Mesendoderm (in vitro differentiated cells): ENCODE data around the gene RNF26.
A peak's percentile ranks its signal among the peaks of the same experiment; 100 is the strongest.

Source experiments
- DNase-seq: peaks from one replicate; pipeline ENCODE4 v3.0.0; 2013
- H2AK5ac ChIP-seq: 2 replicates; pipeline ENCODE4 v1.6.1; 2013; ENCODE audit warnings: low read length, inconsistent platforms
- H2BK120ac ChIP-seq: 2 replicates; pipeline ENCODE4 v1.6.1; 2013; ENCODE audit warnings: low read depth, mild to moderate bottlenecking, low read length, moderate library complexity, mixed read lengths
- H2BK15ac ChIP-seq: replicated peaks from 2 replicates; pipeline ENCODE4 v1.6.1; 2013; ENCODE audit warnings: low read depth, mild to moderate bottlenecking, moderate library complexity
- H2BK5ac ChIP-seq: 2 replicates; pipeline ENCODE4 v1.6.1; 2013; ENCODE audit warnings: low read length, inconsistent platforms
- H3K18ac ChIP-seq: 2 replicates; pipeline ENCODE4 v1.6.1; 2013; ENCODE audit warnings: mild to moderate bottlenecking, low read length, mixed read lengths
- H3K23ac ChIP-seq: one replicate; pipeline ENCODE4 v1.6.1; 2013; ENCODE audit warnings: low read length
- H3K27ac ChIP-seq: 2 replicates; pipeline ENCODE4 v1.5.1; 2013; ENCODE audit warnings: low read depth, mild to moderate bottlenecking, inconsistent platforms, low read length, moderate library complexity
- H3K27me3 ChIP-seq: 2 replicates; pipeline ENCODE4 v1.6.1; 2013; ENCODE audit warnings: low read length, control low read depth, mild to moderate bottlenecking, inconsistent platforms; ENCODE audit not compliant: insufficient read depth, poor library complexity
- H3K36me3 ChIP-seq: 2 replicates; pipeline ENCODE4 v1.6.1; 2013; ENCODE audit warnings: low read length, inconsistent platforms; ENCODE audit not compliant: control insufficient read depth, insufficient read depth
- H3K4ac ChIP-seq: one replicate; pipeline ENCODE4 v1.6.1; 2013; ENCODE audit warnings: low read depth, mild to moderate bottlenecking, low read length, moderate library complexity
- H3K4me1 ChIP-seq: 2 replicates; pipeline ENCODE4 v1.6.1; 2013; ENCODE audit warnings: low read depth, low read length, inconsistent platforms; ENCODE audit not compliant: control insufficient read depth
- H3K4me2 ChIP-seq: 2 replicates; pipeline ENCODE4 v1.6.1; 2013; ENCODE audit warnings: low read length
- H3K4me3 ChIP-seq: 2 replicates; pipeline ENCODE4 v1.5.1; 2013; ENCODE audit warnings: mild to moderate bottlenecking, low read length
- H3K56ac ChIP-seq: one replicate; pipeline ENCODE4 v1.6.1; 2013; ENCODE audit warnings: low read length
- H3K79me1 ChIP-seq: 2 replicates; pipeline ENCODE4 v1.6.1; 2013; ENCODE audit warnings: low read length, inconsistent platforms
- H3K79me2 ChIP-seq: 2 replicates; pipeline ENCODE4 v1.6.1; 2013; ENCODE audit warnings: mild to moderate bottlenecking, low read length; ENCODE audit not compliant: control insufficient read depth, insufficient read depth
- H3K9ac ChIP-seq: 2 replicates; pipeline ENCODE4 v1.6.1; 2013; ENCODE audit warnings: low read length, inconsistent platforms
- H4K5ac ChIP-seq: one replicate; pipeline ENCODE4 v1.6.1; 2013; ENCODE audit warnings: low read length
- H4K8ac ChIP-seq: one replicate; pipeline ENCODE4 v1.6.1; 2013; ENCODE audit warnings: low read depth, mild to moderate bottlenecking, control low read depth, low read length, moderate library complexity
- WGBS: extraction: QIAGEN DNeasy Blood & Tissue Kit; methylation state at CpG from one replicate; pipeline ENCODE4 v1.1.7; 2013; ENCODE audit warnings: low lambda C conversion rate, missing lambda C conversion rate; ENCODE audit not compliant: insufficient coverage; ENCODE audit errors: extremely low coverage; 5-methylcytosine and 5-hydroxymethylcytosine counted together

The RNF26 gene

DNA sequence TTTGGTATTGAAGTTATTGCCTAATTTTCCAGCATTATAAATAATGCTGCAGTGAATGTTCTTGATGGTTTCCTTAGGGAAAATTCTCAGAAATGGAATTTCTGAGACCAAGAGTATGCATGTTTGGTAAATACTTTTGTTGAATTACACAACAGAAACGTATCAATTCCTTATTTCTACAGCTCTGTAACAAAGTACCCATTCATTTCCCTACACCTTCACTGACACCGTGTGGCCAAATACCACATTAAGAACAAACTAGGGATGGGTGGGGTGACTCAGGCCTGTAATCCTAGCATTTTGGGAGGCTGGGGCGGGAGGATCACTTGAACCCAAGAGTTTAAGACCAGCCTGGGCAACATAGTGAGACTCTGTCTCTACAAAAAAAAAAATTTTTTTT, 39.1 kb upstream of the RNF26 start:
- WGBS = no CpG with 5 or more reads among the region's 3 CpGs
- H3K4ac ChIP-seq = no peak overlapping the region
- H3K4me2 ChIP-seq = no peak overlapping the region
- no peak overlapping the region for H3K4me3 ChIP-seq
- H3K9ac ChIP-seq = no peak overlapping the region
- H3K79me1 ChIP-seq = no peaks in the 10 kb centered on the region
- H3K4me1 ChIP-seq = no peaks in the 10 kb centered on the region
- no peak overlapping the region for H4K8ac ChIP-seq
- peak; percentile 32 for DNase-seq
- no peak overlapping the region for H2AK5ac ChIP-seq
- no peak overlapping the region for H3K18ac ChIP-seq
- H4K5ac ChIP-seq = no peak overlapping the region
- H2BK5ac ChIP-seq = no peak overlapping the region
- H3K27me3 ChIP-seq = no peaks in the 10 kb centered on the region
- no peak overlapping the region for H3K56ac ChIP-seq
- no peaks in the 10 kb centered on the region for H3K79me2 ChIP-seq
- H3K23ac ChIP-seq = no peak overlapping the region
- H3K36me3 ChIP-seq = peaks cover 10% of the 10 kb centered on the region
- no peak overlapping the region for H3K27ac ChIP-seq
- no peak overlapping the region for H2BK120ac ChIP-seq
- no peak overlapping the region for H2BK15ac ChIP-seq

DNA sequence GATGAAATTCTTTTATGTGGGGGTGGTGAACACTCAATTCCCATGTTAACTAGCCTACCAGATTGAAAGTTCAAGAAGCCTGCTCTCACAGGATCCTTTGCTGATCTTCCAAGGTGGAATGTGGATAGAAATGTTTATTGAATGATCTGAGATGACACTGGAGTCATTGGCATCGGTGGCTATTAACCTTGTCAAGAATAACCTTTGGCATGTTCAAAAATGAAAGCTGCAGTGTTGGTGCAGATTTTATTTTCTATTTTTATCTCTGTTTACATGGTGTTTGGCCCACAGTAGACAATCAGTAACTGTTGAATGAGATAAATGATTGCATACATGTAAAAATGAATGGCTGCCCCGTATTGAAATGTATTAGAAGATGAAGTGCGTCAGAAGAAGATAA, 36.4 kb upstream of the RNF26 start:
- Histone ChIP-seq H3K79me2 (no peaks in the 10 kb centered on the region), H3K4me1 (no peaks in the 10 kb centered on the region), H4K5ac (no peak overlapping the region), H3K79me1 (no peaks in the 10 kb centered on the region), H2BK120ac (no peak overlapping the region), H3K23ac (no peak overlapping the region), H3K4ac (no peak overlapping the region), H3K4me2 (no peak overlapping the region), H3K18ac (no peak overlapping the region), H3K56ac (no peak overlapping the region), H2BK15ac (no peak overlapping the region), H3K9ac (no peak overlapping the region), H2BK5ac (no peak overlapping the region), H2AK5ac (no peak overlapping the region), H3K4me3 (no peak overlapping the region), H3K27me3 (no peaks in the 10 kb centered on the region), H4K8ac (no peak overlapping the region), H3K36me3 (peaks cover 10% of the 10 kb centered on the region), H3K27ac (no peak overlapping the region)
- no peak for DNase-seq
- no CpG with 5 or more reads among the region's 3 CpGs for WGBS

DNA sequence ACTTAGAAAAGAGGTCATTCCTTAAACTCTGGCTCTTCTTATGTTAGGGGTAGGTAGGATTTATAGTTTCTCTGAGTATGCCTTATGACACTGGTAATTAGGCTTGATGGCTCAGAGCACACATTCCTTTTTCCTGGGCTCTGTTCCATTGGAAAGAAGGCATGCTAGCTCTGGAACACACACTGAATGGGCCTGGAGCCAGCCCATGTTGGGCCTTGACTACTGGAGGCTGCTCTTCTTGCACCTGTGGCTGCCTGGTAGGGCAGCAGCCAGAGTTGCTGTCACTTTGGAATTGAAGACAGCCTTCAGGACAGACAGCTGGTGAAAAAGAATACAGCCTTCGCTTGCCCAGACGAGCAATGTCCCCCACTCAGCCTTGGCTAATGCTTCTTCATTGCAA, 35.6 kb upstream of the RNF26 start:
- Histone ChIP-seq H3K4ac (no peak overlapping the region), H2BK120ac (no peak overlapping the region), H3K9ac (no peak overlapping the region), H4K5ac (no peak overlapping the region), H3K4me1 (no peaks in the 10 kb centered on the region), H4K8ac (no peak overlapping the region), H3K79me2 (no peaks in the 10 kb centered on the region), H3K18ac (no peak overlapping the region), H3K79me1 (no peaks in the 10 kb centered on the region), H2BK15ac (no peak overlapping the region), H2AK5ac (no peak overlapping the region), H2BK5ac (no peak overlapping the region), H3K4me2 (no peak overlapping the region), H3K23ac (no peak overlapping the region), H3K27ac (no peak overlapping the region), H3K4me3 (no peak overlapping the region), H3K27me3 (no peaks in the 10 kb centered on the region), H3K36me3 (peaks cover 11% of the 10 kb centered on the region), H3K56ac (no peak overlapping the region)
- no peak for DNase-seq
- no CpG with 5 or more reads among the region's 2 CpGs for WGBS

DNA sequence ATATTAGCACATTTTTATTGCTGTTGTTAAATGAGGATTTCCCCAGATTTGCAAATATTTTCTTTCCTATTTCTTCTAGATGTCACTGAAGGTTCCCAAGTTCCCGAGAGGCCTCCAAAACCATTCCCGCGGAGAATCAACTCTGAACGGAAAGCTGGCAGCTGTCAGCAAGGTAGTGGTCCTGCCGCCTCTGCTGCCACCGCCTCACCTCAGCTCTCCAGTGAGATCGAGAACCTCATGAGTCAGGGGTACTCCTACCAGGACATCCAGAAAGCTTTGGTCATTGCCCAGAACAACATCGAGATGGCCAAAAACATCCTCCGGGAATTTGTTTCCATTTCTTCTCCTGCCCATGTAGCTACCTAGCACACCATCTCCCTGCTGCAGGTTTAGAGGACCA, 34.9 kb upstream of the RNF26 start:
- H4K8ac ChIP-seq = no peak overlapping the region
- H3K4me1 ChIP-seq = no peaks in the 10 kb centered on the region
- H4K5ac ChIP-seq = no peak overlapping the region
- WGBS = no CpG with 5 or more reads among the region's 9 CpGs
- H3K56ac ChIP-seq = no peak overlapping the region
- peak overlapping the region; percentile 57 for H3K23ac ChIP-seq
- H2AK5ac ChIP-seq = no peak overlapping the region
- H3K79me2 ChIP-seq = no peaks in the 10 kb centered on the region
- H3K4ac ChIP-seq = no peak overlapping the region
- H3K4me2 ChIP-seq = no peak overlapping the region
- no peak overlapping the region for H2BK120ac ChIP-seq
- no peaks in the 10 kb centered on the region for H3K27me3 ChIP-seq
- H3K79me1 ChIP-seq = no peaks in the 10 kb centered on the region
- no peak overlapping the region for H3K18ac ChIP-seq
- peaks cover 12% of the 10 kb centered on the region for H3K36me3 ChIP-seq
- no peak overlapping the region for H2BK15ac ChIP-seq
- no peak for DNase-seq
- H3K9ac ChIP-seq = no peak overlapping the region
- H3K4me3 ChIP-seq = no peak overlapping the region
- H2BK5ac ChIP-seq = no peak overlapping the region
- no peak overlapping the region for H3K27ac ChIP-seq

- H4K5ac ChIP-seq = no peak overlapping the region
- H3K4ac ChIP-seq = no peak overlapping the region
- H3K4me3 ChIP-seq = no peak overlapping the region
- peaks cover 12% of the 10 kb centered on the region for H3K36me3 ChIP-seq
- no peak overlapping the region for H3K9ac ChIP-seq
- H3K79me1 ChIP-seq = no peaks in the 10 kb centered on the region
- no peak overlapping the region for H3K18ac ChIP-seq
- H4K8ac ChIP-seq = no peak overlapping the region
- H3K79me2 ChIP-seq = no peaks in the 10 kb centered on the region
- WGBS = no CpG with 5 or more reads among the region's 3 CpGs
- H3K4me1 ChIP-seq = no peaks in the 10 kb centered on the region
- H3K23ac ChIP-seq = no peak overlapping the region
- no peak overlapping the region for H3K4me2 ChIP-seq
- H2BK5ac ChIP-seq = no peak overlapping the region
- no peak overlapping the region for H2AK5ac ChIP-seq
- no peak for DNase-seq
- H2BK120ac ChIP-seq = no peak overlapping the region
- no peak overlapping the region for H3K27ac ChIP-seq
- no peaks in the 10 kb centered on the region for H3K27me3 ChIP-seq
- H3K56ac ChIP-seq = no peak overlapping the region
- H2BK15ac ChIP-seq = no peak overlapping the region
Observed at GRCh38 chr11:119300198-119300964, 33.9 kb upstream of the RNF26 start.

- no CpG with 5 or more reads among the region's 5 CpGs for WGBS
- H2BK120ac ChIP-seq = no peak overlapping the region
- no peak overlapping the region for H3K4me2 ChIP-seq
- H3K56ac ChIP-seq = no peak overlapping the region
- H3K79me2 ChIP-seq = no peaks in the 10 kb centered on the region
- H3K4me3 ChIP-seq = no peak overlapping the region
- H3K18ac ChIP-seq = no peak overlapping the region
- no peak overlapping the region for H3K23ac ChIP-seq
- H3K4ac ChIP-seq = no peak overlapping the region
- H3K9ac ChIP-seq = no peak overlapping the region
- peaks cover 11% of the 10 kb centered on the region for H3K36me3 ChIP-seq
- H2AK5ac ChIP-seq = no peak overlapping the region
- no peak overlapping the region for H3K27ac ChIP-seq
- no peaks in the 10 kb centered on the region for H3K79me1 ChIP-seq
- H3K27me3 ChIP-seq = no peaks in the 10 kb centered on the region
- DNase-seq = no peak
- H3K4me1 ChIP-seq = no peaks in the 10 kb centered on the region
- H4K8ac ChIP-seq = no peak overlapping the region
- no peak overlapping the region for H2BK15ac ChIP-seq
- H4K5ac ChIP-seq = no peak overlapping the region
- no peak overlapping the region for H2BK5ac ChIP-seq
Observed at GRCh38 chr11:119303227-119303718, 31.1 kb upstream of the RNF26 start.
